ENCODE results near the gene DGKG. TPM values are rescaled to one million over a fixed set of nuclear protein-coding genes. Genes with fewer than 3 reads are reported as not detected.

DGKG gene
- total and polyA plus RNA-seq, 2 of the 8 experiments (the other 6 are each of a cell fraction or from before 2014, with no cell fraction given): 0.30 to 0.48 TPM

DNA sequence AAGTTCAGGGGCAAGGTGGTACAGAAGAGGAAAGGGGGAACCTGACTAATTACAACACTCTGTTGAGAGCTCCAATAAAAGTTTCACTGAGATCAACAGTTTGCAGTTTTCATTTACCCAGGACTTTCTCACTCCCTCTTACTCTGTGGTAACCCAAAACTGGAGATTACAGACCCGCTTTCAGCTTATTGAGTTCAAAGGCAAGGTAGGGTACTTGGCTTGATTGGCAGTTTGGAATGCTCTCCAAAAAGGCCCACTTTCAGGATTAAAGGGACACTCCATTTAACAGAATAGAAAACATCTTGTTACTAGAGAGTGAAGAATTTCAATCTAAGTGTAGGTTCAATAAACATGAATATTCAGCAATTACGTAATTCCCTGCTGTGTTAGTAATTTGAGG is 135.6 kb downstream of the DGKG start (continued):
- TF ChIP-seq, protein P1, sequence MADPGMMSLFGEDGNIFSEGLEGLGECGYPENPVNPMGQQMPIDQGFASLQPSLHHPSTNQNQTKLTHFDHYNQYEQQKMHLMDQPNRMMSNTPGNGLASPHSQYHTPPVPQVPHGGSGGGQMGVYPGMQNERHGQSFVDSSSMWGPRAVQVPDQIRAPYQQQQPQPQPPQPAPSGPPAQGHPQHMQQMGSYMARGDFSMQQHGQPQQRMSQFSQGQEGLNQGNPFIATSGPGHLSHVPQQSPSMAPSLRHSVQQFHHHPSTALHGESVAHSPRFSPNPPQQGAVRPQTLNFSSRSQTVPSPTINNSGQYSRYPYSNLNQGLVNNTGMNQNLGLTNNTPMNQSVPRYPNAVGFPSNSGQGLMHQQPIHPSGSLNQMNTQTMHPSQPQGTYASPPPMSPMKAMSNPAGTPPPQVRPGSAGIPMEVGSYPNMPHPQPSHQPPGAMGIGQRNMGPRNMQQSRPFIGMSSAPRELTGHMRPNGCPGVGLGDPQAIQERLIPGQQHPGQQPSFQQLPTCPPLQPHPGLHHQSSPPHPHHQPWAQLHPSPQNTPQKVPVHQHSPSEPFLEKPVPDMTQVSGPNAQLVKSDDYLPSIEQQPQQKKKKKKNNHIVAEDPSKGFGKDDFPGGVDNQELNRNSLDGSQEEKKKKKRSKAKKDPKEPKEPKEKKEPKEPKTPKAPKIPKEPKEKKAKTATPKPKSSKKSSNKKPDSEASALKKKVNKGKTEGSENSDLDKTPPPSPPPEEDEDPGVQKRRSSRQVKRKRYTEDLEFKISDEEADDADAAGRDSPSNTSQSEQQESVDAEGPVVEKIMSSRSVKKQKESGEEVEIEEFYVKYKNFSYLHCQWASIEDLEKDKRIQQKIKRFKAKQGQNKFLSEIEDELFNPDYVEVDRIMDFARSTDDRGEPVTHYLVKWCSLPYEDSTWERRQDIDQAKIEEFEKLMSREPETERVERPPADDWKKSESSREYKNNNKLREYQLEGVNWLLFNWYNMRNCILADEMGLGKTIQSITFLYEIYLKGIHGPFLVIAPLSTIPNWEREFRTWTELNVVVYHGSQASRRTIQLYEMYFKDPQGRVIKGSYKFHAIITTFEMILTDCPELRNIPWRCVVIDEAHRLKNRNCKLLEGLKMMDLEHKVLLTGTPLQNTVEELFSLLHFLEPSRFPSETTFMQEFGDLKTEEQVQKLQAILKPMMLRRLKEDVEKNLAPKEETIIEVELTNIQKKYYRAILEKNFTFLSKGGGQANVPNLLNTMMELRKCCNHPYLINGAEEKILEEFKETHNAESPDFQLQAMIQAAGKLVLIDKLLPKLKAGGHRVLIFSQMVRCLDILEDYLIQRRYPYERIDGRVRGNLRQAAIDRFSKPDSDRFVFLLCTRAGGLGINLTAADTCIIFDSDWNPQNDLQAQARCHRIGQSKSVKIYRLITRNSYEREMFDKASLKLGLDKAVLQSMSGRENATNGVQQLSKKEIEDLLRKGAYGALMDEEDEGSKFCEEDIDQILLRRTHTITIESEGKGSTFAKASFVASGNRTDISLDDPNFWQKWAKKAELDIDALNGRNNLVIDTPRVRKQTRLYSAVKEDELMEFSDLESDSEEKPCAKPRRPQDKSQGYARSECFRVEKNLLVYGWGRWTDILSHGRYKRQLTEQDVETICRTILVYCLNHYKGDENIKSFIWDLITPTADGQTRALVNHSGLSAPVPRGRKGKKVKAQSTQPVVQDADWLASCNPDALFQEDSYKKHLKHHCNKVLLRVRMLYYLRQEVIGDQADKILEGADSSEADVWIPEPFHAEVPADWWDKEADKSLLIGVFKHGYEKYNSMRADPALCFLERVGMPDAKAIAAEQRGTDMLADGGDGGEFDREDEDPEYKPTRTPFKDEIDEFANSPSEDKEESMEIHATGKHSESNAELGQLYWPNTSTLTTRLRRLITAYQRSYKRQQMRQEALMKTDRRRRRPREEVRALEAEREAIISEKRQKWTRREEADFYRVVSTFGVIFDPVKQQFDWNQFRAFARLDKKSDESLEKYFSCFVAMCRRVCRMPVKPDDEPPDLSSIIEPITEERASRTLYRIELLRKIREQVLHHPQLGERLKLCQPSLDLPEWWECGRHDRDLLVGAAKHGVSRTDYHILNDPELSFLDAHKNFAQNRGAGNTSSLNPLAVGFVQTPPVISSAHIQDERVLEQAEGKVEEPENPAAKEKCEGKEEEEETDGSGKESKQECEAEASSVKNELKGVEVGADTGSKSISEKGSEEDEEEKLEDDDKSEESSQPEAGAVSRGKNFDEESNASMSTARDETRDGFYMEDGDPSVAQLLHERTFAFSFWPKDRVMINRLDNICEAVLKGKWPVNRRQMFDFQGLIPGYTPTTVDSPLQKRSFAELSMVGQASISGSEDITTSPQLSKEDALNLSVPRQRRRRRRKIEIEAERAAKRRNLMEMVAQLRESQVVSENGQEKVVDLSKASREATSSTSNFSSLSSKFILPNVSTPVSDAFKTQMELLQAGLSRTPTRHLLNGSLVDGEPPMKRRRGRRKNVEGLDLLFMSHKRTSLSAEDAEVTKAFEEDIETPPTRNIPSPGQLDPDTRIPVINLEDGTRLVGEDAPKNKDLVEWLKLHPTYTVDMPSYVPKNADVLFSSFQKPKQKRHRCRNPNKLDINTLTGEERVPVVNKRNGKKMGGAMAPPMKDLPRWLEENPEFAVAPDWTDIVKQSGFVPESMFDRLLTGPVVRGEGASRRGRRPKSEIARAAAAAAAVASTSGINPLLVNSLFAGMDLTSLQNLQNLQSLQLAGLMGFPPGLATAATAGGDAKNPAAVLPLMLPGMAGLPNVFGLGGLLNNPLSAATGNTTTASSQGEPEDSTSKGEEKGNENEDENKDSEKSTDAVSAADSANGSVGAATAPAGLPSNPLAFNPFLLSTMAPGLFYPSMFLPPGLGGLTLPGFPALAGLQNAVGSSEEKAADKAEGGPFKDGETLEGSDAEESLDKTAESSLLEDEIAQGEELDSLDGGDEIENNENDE (IDR thresholded peaks at IDR 0.05; ENCODE audit: insufficient replicate concordance, low read length): no peak
- TF ChIP-seq CEBPB (IDR thresholded peaks at IDR 0.05; ENCODE audit: low read depth, low read length): peak; percentile 7; the same call in 1 of the 2 replicates
